ENCODE data around the gene SLC25A33.
"Not testable (repeated sequence)": the region's sequence is repeated elsewhere in the genome, so short reads cannot be mapped to it uniquely, and the experiment has no call there.

SLC25A33 gene

DNA sequence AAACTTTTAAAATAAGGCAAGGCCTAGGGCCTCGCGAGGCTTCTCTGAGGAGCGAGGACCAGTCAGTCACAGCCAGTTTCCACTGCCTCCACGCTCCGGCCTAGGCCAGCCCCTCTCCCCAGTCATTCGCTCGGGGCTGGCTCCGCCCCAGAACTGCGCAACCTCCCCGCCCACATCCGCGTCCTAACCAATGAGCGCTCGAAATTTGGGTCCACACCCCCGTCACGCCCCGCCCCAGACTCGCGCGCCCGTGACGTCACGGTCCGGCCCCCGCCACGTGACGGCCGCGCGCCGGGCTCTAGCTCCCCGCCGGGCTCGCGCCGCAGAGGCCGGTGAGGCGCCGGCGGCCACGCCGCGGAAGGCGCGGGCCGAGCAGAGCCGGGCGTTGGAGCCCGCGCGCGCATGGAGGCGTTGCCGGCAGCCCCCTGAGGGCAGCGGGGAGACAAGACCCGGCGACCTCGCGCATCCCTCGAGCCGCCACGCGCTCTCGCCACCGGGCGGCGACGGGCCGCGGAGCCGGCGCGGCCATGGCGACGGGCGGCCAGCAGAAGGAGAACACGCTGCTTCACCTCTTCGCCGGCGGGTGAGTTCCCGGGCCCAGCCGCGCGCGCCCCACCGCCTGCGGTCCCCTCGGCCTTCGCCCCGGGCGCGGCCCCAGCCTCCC lies at the start of gene SLC25A33:
Gene SLC25A33, plus strand, starts transcription at position 301 of the 664 bp plus-strand sequence. Its CDS starts 227 bp downstream, at position 528.
- DNase-seq (ENCODE audit: low read depth), result peak; percentile 98

GRCh38 chr1:9490605-9491339 lies 48.5 kb upstream of the SLC25A33 start:
- peak; percentile 78 for DNase-seq (ENCODE audit: low read depth)

DNA sequence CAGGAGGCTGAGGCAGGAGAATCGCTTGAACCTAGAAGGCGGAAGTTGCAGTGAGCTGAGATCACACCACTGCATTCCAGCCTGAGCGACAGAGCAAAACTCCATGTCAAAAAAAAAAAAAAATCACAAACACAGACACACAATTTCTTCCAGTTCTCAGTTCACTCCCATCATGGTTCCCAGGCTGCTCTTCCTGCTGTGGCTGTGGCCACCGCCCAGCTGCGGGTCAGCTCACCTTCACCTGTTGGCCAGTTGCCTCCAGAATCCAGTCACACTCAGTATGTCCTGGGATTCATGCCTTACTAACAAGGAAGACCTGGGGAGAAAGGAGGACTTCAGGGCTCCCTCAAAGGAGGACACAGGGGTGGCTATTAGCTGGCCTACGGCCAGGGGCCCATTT lies 45.9 kb upstream of the SLC25A33 start:
- no peak for DNase-seq (ENCODE audit: low read depth)

GRCh38 chr1:9494936-9495758 lies 44.1 kb upstream of the SLC25A33 start:
- peak; percentile 51 for DNase-seq (ENCODE audit: low read depth)

- DNase-seq (ENCODE audit: low read depth), result no peak
These were observed 43.4 kb upstream of the SLC25A33 start for GRCh38 chr1:9495854-9496374.

GRCh38 chr1:9500756-9501754 lies 38.2 kb upstream of the SLC25A33 start:
- no peak for DNase-seq (ENCODE audit: low read depth)

DNA sequence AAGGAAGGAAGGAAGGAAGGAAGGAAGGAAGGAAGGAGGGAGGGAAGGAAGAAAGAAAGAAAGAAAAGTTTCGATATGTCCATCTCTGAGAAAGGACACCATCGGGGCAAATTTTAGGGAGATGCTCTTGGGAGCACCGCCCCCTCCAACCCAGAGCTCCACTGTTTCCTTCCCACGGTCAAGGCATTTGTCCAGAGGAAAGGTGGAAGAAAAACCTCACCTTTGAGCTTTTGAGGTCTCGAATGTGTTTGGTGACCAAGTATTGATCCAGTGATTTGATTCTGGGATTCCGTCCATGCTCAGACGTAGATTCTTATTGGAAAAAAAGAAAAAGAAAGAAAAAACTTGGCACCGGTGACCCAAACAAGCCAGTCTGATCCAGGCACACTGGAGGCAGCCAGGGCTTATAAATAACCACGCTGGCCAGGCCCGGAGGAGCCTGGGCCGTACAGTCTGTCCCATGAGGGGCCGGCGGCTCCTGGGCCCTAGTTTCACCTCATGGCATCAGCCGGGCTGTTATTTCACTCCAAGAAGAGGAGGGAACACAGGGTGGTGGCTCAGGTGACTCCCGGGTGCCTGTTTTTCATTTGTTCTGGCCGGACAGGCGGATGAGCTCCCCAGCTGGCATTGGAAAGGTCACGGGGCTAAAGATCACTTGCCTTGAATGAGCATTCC lies 36.1 kb upstream of the SLC25A33 start:
- DNase-seq (ENCODE audit: low read depth), result no peak

DNA sequence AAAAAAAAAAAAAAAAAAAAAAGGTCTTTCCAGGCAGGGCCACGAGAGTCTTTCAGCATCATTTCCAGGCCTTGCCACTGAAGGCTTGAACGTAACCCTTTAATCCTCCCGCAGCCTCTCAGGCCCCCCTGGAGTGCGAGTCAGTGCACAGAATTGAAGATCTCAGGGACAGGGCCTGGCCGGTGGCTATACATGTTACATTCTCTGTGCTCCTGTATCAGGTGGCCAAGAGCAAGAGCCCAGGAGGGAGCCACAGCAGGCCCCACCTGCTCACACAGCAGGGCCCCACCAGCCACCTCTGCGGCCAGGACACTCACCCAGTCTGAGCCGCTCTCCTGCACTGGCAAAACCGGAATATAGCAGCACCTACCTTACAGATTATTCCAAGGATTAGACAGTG lies 34.1 kb upstream of the SLC25A33 start:
- DNase-seq (ENCODE audit: low read depth), result no peak

- DNase-seq (ENCODE audit: low read depth), result no peak
These were observed 32.4 kb upstream of the SLC25A33 start for GRCh38 chr1:9506901-9507300.

DNA sequence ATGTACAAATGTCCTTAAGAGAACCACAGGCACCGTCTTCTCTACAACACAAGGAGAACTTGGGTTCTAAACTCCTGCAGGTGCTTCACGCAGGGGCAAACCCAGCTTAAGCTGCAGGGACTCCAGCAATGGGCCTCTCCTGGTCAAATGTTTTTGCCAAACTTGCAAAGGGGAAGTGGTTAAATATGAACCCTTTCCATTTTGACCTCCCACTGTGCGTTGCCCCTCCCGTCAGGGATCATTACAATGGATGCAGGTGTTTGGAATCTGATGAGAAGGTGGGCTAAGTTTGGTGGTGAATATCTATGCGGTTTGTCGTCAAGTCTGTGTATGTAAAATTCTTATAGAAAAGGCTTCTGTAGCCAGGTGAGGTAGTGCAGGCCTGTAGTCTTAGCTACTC lies 29.1 kb upstream of the SLC25A33 start:
- DNase-seq (ENCODE audit: low read depth), result no peak

- DNase-seq (ENCODE audit: low read depth), result not testable (repeated sequence)
These were observed 23.7 kb upstream of the SLC25A33 start for GRCh38 chr1:9515550-9515949.

DNA sequence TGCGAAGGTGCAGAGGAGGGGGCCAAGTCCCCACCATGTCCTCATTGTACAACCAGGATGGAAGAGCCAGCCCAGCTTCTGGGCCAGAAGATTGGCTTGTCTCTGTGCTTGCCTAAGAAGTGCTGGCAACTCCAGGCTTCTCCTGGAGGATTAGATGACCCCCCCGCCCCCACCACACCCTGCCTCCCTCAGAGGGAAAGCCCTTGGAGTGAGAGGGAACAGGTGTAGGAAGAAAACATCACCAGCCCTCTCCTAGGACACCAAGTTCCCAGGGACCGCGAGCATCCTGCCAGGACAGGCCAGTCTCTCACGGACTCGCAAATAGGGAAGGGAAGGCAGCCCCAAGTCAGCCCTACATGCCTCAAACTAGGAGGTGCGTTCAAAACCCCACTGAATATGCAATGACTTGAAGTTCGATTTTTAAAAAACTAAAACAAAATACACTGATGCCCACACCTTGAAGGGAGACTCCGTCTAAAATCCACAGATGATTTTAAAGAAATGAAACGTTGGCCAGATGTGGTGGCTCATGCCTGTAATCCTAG lies 20.7 kb upstream of the SLC25A33 start:
- DNase-seq (ENCODE audit: low read depth), result no peak

DNA sequence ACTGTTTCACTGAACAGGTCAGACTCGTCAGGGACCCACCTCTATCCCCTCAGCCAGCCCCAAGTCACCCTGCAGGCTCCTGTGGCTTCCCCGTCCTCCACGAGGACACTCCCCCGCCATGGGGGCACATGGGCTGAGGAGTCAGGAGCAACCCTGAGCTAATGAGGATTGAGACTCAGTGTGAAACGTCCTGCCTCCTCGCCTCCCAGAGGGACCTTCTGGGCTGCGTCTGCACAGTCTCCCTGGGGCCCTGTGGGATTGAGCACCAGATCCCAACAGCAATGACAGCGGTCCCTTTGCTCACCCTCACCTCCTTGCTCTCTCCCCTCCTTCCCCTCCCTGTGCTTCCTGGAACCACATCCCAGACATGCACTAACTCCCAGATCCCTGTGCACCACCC lies 18.9 kb upstream of the SLC25A33 start:
- no peak for DNase-seq (ENCODE audit: low read depth)

DNA sequence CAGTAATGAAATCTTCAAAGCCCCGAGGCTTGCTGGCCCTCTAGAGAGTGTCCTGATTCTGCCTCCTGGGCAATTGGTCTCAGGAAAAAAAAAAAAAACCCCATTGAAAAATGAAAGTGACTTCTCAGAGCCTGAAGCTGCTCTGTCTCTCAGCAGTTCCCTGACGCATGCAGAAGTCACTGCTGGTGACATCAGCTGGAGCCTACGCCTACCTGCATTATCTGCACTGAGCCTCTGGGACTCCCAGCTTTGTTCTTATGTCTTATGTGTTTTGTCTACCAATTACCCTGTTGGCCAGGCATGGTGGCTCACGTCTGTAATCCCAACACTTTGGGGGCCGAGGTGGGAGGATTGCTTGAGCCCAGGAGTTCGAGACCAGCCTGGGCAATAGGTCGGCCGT lies 10.1 kb upstream of the SLC25A33 start:
- DNase-seq (ENCODE audit: low read depth), result no peak

GRCh38 chr1:9530320-9530719 lies 8.9 kb upstream of the SLC25A33 start:
- DNase-seq (ENCODE audit: low read depth), result no peak

GRCh38 chr1:9534953-9535352 lies 4.3 kb upstream of the SLC25A33 start:
- no peak for DNase-seq (ENCODE audit: low read depth)

- DNase-seq (ENCODE audit: low read depth), result no peak
These were observed 3.0 kb upstream of the SLC25A33 start for GRCh38 chr1:9536301-9536700.

DNA sequence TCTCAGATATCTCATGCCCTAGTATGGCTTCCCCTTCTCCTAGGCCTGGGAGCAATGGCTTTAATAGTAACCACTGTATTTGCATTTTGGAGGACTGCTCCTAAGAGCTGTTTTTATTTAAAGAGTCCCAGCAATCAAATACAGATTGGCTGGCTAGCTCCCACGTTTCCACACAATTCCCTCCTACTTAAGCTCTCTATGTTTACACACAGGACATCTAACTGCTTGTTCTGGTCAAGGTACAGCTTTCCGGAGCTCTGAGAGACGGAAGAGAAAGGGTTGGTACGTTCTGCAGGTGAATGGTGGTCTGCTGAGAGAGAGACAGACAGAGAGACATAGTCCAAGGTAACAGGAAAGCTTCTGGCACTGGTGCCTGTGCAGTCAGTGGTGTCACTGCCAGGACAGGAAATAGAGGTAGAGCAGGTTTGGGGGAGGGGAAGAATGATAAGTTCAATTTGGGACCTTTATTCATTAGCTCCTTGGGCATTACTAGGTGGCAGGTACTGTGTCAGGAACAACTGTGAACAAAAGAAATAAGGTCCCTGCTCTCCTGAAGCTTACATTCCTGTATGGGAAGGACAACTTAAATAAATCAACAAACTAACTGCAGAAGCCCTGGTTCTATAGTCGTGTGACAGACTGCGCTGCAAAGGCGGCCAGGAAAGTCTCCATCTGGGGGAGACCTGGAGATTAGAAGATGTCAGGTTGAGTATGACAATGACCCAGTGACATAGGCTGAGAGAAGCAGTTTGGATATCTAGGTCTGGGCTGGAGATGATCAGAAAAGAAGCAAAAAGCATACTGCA lies 1.2 kb upstream of the SLC25A33 start:
- no peak for DNase-seq (ENCODE audit: low read depth)

GRCh38 chr1:9538669-9539164 lies 548 bp upstream of the SLC25A33 start:
- DNase-seq (ENCODE audit: low read depth), result no peak

All from stimulated activated CD8-positive, alpha-beta memory T cell treated with anti-CD3 and anti-CD28 coated beads, Interleukin-15, amount 100 ng/mL, for 24 hours (primary cell).